ENCODE measurements around the gene MYBPC2.

DNA sequence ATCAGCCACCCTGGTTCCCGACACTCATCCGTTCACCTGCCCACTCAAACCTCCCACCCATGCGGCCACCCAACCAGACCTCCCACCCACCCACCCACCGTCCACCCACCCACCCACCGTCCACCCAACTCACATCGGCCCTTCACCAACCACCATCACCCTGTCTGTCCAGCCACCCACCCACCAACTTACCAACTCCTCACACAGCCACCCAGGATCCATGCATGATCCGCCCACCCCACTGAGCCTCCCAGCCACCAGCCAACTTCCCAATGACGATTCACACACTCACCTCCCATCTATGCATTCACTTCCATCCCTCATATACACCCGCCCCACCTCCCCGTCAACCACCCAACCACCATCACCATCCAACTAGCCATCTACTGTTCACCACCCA lies 74.0 kb downstream of the MYBPC2 start:
- TF ChIP-seq CTCF (IDR thresholded peaks at IDR 0.05 in 4 of 5, conservative IDR thresholded peaks at IDR 0.05 in 1 of 5): no peak
- TF ChIP-seq POLR2A (IDR thresholded peaks at IDR 0.05): no peak
